LNCaP clone FGC (cell line): Measurements from ENCODE around the gene SLC17A2.

ENCODE experiments used
- DNase-seq: peaks from one replicate; pipeline ENCODE4 v3.0.0-alpha.2; 2011; ENCODE audit warnings: low read depth
- H3K4me3 ChIP-seq: 2 replicates; pipeline ENCODE4 v1.5.1; 2011; ENCODE audit warnings: mild to moderate bottlenecking, low read depth, low read length, control low read depth
- TF ChIP-seq, protein P1 (sequence below): IDR thresholded peaks from 2 replicates; pipeline ENCODE4 v1.5.1; 2012; ENCODE audit warnings: mild to moderate bottlenecking; ENCODE audit not compliant: control insufficient read depth, insufficient read depth; ENCODE audit errors: extremely low read depth

Gene SLC17A2

DNA sequence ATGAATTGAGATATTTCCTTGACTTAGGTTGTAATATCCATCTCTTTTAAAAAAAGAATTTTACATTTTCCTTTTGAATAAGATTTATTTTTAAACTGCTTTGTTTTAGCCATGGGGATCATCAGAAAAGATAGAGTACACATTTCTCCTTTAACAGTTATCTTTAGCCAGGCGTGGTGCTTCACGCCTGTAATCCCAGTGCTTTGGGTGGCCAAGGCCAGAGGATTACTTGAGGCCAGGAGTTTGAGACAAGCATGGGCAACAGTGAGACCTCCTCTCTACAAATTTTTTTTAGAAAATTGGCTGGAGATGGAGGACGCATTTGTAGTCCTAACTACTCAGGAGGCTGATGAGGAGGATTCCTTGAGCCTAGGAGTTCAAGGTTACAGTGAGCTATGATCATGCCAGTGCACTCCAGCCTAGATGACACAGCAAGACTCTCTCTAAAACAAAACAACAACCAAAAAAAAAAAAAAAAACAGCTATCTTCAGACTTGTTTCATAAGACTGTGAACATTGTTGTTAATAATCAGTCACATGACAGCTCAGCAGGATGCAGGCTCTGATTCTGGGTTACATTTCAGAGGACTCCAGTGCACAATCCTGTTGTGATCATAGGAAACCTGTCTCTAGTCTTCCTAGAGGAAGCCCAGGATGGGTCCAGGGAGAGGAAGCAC, 54.4 kb downstream of the SLC17A2 start:
- DNase-seq: no peak
- no peak overlapping the region for H3K4me3 ChIP-seq
- TF ChIP-seq, protein P1, sequence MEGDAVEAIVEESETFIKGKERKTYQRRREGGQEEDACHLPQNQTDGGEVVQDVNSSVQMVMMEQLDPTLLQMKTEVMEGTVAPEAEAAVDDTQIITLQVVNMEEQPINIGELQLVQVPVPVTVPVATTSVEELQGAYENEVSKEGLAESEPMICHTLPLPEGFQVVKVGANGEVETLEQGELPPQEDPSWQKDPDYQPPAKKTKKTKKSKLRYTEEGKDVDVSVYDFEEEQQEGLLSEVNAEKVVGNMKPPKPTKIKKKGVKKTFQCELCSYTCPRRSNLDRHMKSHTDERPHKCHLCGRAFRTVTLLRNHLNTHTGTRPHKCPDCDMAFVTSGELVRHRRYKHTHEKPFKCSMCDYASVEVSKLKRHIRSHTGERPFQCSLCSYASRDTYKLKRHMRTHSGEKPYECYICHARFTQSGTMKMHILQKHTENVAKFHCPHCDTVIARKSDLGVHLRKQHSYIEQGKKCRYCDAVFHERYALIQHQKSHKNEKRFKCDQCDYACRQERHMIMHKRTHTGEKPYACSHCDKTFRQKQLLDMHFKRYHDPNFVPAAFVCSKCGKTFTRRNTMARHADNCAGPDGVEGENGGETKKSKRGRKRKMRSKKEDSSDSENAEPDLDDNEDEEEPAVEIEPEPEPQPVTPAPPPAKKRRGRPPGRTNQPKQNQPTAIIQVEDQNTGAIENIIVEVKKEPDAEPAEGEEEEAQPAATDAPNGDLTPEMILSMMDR: no peak

DNA sequence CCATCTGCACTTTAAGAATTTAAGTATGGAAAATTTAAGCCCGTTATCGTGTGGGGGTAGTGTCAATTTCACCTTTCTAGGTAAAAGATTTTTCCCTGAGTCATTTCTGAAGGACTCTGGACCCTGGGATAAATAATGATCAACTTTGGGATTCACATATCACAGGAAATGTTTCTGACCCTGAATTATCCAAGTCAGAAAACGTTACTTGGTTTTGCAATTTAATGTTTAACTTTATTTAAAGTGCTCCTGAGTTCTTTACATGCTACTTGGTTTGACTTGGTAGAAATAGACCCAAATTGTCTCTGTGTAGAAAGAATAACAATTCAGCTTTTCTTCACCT, 55.0 kb downstream of the SLC17A2 start:
- H3K4me3 ChIP-seq: no peak overlapping the region
- DNase-seq: no peak
- TF ChIP-seq, protein P1: no peak

DNA sequence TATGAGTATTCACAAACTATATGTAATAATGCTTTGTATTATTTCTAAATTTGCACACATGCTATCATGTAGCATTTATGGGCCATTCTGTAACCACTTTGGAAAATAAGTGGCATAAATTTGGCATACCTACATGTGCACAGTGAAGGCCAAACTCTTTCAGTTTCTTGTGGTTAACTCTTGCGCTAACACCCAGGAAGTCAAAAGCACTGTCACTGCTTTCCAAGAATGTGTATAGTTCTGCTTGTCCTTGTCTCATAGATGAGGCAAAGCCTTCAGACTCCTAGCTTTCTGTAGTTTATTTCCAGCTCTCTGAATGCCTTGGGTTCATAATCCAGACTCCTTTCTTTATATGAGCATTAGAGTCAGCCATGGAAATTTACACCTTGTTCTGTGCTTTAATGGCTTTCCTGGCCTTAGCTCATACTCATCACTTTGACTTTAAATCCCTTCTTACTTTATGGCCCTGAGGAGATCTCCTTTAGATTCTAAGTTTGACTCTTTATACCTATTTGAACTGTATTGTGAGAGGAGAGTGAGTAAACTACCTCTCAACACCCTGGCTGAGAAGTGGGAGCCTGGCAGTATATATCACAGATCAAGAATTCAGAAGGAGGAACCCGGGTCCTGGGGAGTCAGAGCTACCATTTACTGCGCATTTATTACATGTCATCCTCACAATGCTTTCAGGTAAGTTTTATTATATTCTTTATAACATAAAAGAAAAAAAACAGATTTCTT, 55.5 kb downstream of the SLC17A2 start:
- H3K4me3 ChIP-seq: no peak overlapping the region
- TF ChIP-seq, protein P1: no peak
- DNase-seq: no peak

DNA sequence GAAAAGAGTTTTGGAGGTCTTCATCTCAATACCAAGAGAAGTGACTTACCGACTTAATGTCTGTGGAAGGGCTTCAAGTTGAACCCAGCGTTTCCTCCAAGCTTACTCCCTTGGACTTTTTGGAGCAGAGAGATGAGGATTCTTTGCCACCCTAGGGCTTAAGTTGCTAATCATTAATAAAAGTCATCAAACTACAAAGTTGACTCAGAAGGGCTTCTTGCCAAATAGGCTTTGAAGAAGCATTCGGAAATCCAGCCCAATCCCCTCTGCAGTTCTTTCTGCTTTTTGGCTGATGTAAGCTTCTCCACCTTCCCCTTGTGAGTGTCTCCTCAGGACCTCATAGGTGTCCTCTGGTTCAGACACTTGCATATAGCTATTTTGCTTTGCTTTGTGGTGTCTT, 56.4 kb downstream of the SLC17A2 start, which contains the start of gene SLC17A3:
Gene SLC17A3, minus strand, starts transcription at position 126 of the 400 bp plus-strand sequence. CDS start 5,856 bp downstream, outside the sequence.
- no peak for DNase-seq
- H3K4me3 ChIP-seq: no peak within 1 kb of the TSS
- TF ChIP-seq, protein P1: no peak

DNA sequence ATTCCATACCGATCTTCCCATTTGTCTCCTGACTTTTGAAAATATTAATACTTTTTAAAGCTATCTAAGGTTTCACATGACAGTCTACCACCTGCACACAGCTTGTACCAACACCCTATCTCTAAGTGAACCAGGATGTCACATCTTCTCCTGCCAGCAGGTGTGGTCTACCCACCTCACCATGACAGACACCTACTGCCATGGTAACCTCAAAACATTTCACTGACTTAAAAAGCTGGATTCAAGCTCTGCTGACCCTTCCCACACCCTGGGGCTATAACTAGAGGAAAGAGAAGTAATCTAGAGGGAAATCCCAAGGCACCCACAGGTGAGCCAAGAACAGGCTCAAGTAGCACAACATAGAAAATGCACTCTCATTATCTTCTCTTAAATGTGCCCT, 57.7 kb downstream of the SLC17A2 start:
- TF ChIP-seq, protein P1: no peak
- DNase-seq: no peak
- no peak overlapping the region for H3K4me3 ChIP-seq

DNA sequence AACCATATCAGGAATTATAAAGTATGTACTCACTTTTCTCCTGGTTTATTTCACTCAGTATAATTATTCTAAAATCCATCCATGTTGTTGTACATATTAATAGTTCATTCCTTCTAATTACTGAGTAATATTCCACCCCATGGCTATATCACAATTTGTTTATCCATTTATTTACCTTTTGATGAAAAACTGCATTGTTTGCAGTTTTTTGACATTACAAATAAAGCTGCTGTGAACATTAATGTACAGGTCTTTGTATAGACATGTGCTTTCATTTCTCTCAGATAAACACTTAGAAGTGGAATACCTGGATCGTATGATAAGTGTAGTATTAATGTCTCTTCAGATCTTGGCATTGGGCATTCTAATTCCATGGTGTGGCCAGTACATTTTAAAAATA, 60.7 kb downstream of the SLC17A2 start:
- no peak overlapping the region for H3K4me3 ChIP-seq
- no peak for DNase-seq
- TF ChIP-seq, protein P1: no peak
